DOHH2 (cell line): ENCODE results near the gene CACNA2D3.

ENCODE experiments used
- H3F3A ChIP-seq: fragments of 200-600 bp; sonication (generic), shearing (Covaris generic); 2 replicates; pipeline ENCODE4 v1.6.0; 2016; ENCODE audit warnings: antibody characterized with exemption, mild to moderate bottlenecking; ENCODE audit not compliant: control insufficient read depth, insufficient read depth
- H3K27ac ChIP-seq: fragments of 200-600 bp; sonication (generic); 2 replicates; pipeline ENCODE4 v1.5.1; 2014; ENCODE audit warnings: low read depth, mild to moderate bottlenecking, low read length, moderate library complexity
- H3K27me3 ChIP-seq: fragments of 200-600 bp; sonication (generic); 2 replicates; pipeline ENCODE4 v1.6.1; 2014; ENCODE audit warnings: mild to moderate bottlenecking, low read length, mixed read lengths; ENCODE audit not compliant: control insufficient read depth
- H3K36me3 ChIP-seq: fragments of 200-600 bp; sonication (generic); 2 replicates; pipeline ENCODE4 v1.6.1; 2014; ENCODE audit warnings: mild to moderate bottlenecking, low read length, moderate library complexity, mixed read lengths; ENCODE audit not compliant: control insufficient read depth
- H3K4me1 ChIP-seq: fragments of 200-600 bp; sonication (generic); 2 replicates; pipeline ENCODE4 v1.6.1; 2014; ENCODE audit warnings: mild to moderate bottlenecking, low read length, mixed read lengths; ENCODE audit not compliant: control insufficient read depth
- H3K4me2 ChIP-seq: fragments of 200-600 bp; sonication (generic); 2 replicates; pipeline ENCODE4 v1.6.0; 2014; ENCODE audit warnings: mild to moderate bottlenecking, low read length, moderate library complexity
- H3K4me3 ChIP-seq: fragments of 200-600 bp; sonication (generic); 2 replicates; pipeline ENCODE4 v1.5.1; 2014; ENCODE audit warnings: mild to moderate bottlenecking, low read length, mixed read lengths
- H3K79me2 ChIP-seq: fragments of 200-600 bp; sonication (generic); 2 replicates; pipeline ENCODE4 v1.6.1; 2014; ENCODE audit warnings: mild to moderate bottlenecking, low read length, mixed read lengths; ENCODE audit not compliant: control insufficient read depth
- H3K9me2 ChIP-seq: fragments of 200-600 bp; sonication (generic); replicated peaks from 2 replicates; pipeline ENCODE4 v1.6.1; 2014; ENCODE audit warnings: mild to moderate bottlenecking, low read length, mixed read lengths; ENCODE audit not compliant: control insufficient read depth
- H3K9me3 ChIP-seq: fragments of 200-600 bp; sonication (generic); 2 replicates; pipeline ENCODE4 v1.6.1; 2014; ENCODE audit warnings: antibody characterized with exemption, low read length, mixed read lengths; ENCODE audit not compliant: control insufficient read depth, insufficient read depth
- H4K20me1 ChIP-seq: fragments of 200-600 bp; sonication (generic); 2 replicates; pipeline ENCODE4 v1.6.0; 2014; ENCODE audit warnings: low read depth, mild to moderate bottlenecking, antibody characterized with exemption, low read length, moderate library complexity; ENCODE audit not compliant: control insufficient read depth, insufficient read depth
- EZH2phosphoT487 ChIP-seq: fragments of 200-600 bp; sonication (generic); IDR thresholded peaks from 2 replicates; pipeline ENCODE4 v1.6.1; 2017; ENCODE audit warnings: borderline replicate concordance, mild to moderate bottlenecking, antibody characterized with exemption, low read length, moderate library complexity, mixed read lengths
- TF ChIP-seq, protein P1 (sequence below): fragments of 200-600 bp; sonication (generic); IDR thresholded peaks from one replicate; pipeline ENCODE4 v1.5.1; 2014; ENCODE audit warnings: antibody characterized with exemption, mild to moderate bottlenecking, low read depth, low read length; ENCODE audit not compliant: poor library complexity, severe bottlenecking

The CACNA2D3 gene

GRCh38 chr3:54889731-54890130 lies 767.4 kb downstream of the CACNA2D3 start:
- Histone ChIP-seq H3K4me1 (no peaks in the 10 kb centered on the region), H3K4me2 (no peak overlapping the region), H3K4me3 (no peak overlapping the region), H3K36me3 (no peaks in the 10 kb centered on the region), H3K27ac (no peak overlapping the region), H3K9me3 (no peaks in the 10 kb centered on the region), H3K79me2 (no peaks in the 10 kb centered on the region), H3K27me3 (no peaks in the 10 kb centered on the region), H3K9me2 (no peaks in the 10 kb centered on the region), H3F3A (no peaks in the 10 kb centered on the region), H4K20me1 (no peaks in the 10 kb centered on the region)
- TF ChIP-seq, protein P1, sequence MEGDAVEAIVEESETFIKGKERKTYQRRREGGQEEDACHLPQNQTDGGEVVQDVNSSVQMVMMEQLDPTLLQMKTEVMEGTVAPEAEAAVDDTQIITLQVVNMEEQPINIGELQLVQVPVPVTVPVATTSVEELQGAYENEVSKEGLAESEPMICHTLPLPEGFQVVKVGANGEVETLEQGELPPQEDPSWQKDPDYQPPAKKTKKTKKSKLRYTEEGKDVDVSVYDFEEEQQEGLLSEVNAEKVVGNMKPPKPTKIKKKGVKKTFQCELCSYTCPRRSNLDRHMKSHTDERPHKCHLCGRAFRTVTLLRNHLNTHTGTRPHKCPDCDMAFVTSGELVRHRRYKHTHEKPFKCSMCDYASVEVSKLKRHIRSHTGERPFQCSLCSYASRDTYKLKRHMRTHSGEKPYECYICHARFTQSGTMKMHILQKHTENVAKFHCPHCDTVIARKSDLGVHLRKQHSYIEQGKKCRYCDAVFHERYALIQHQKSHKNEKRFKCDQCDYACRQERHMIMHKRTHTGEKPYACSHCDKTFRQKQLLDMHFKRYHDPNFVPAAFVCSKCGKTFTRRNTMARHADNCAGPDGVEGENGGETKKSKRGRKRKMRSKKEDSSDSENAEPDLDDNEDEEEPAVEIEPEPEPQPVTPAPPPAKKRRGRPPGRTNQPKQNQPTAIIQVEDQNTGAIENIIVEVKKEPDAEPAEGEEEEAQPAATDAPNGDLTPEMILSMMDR = no peak
- no peak for TF ChIP-seq EZH2phosphoT487

GRCh38 chr3:54891540-54891897 lies 769.2 kb downstream of the CACNA2D3 start:
- Histone ChIP-seq H3K4me1 (no peaks in the 10 kb centered on the region), H3K27me3 (no peaks in the 10 kb centered on the region), H3K4me2 (no peak overlapping the region), H3K4me3 (no peak overlapping the region), H4K20me1 (no peaks in the 10 kb centered on the region), H3K36me3 (no peaks in the 10 kb centered on the region), H3K9me3 (no peaks in the 10 kb centered on the region), H3K9me2 (no peaks in the 10 kb centered on the region), H3K79me2 (no peaks in the 10 kb centered on the region), H3K27ac (no peak overlapping the region), H3F3A (no peaks in the 10 kb centered on the region)
- TF ChIP-seq, protein P1 = no peak
- TF ChIP-seq EZH2phosphoT487 = no peak

DNA sequence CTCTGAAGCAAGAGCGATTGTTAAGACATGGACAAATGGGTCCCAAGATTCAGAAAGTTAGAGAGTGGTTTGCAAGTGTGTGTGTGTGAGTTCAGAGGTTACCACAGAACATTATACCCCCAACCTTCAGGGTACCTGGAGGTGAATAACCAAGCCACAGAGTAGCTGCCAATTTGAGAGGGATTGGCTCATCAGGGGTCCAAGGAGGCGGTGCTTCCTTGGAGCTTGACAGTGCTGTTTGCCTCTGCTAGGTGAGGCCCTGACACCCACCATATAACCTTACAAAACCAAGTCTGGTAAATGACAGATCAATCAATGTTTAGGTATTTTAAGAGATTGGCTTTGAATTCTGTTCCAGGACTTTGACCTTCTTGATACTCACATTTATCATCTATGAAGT lies 769.8 kb downstream of the CACNA2D3 start:
- Histone ChIP-seq H3K9me2 (no peaks in the 10 kb centered on the region), H3K4me3 (no peak overlapping the region), H3K27me3 (no peaks in the 10 kb centered on the region), H3K9me3 (no peaks in the 10 kb centered on the region), H3F3A (no peaks in the 10 kb centered on the region), H3K4me2 (no peak overlapping the region), H3K4me1 (no peaks in the 10 kb centered on the region), H4K20me1 (no peaks in the 10 kb centered on the region), H3K79me2 (no peaks in the 10 kb centered on the region), H3K27ac (no peak overlapping the region), H3K36me3 (no peaks in the 10 kb centered on the region)
- no peak for TF ChIP-seq EZH2phosphoT487
- TF ChIP-seq, protein P1 = no peak

DNA sequence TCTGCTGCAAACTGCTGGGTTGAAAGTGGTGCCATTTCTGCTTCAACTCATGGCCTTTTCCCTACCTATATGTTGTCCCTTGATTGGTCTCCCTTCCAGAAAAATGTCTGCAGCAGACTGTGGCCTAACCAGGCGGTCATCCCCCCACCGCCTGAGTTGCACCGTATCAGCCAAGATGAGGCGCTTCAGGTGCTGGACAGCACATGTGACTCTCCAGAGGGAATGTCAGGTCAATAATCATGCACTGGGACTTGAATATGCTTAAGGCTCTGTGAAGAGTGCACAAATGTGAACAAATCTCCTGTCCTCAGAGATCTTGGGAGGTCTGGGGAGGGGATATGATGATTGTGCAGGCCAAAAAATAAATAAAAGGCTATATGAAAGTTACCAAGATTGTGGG lies 773.3 kb downstream of the CACNA2D3 start:
- H3K4me1 ChIP-seq = no peaks in the 10 kb centered on the region
- H3K9me3 ChIP-seq = no peaks in the 10 kb centered on the region
- no peak overlapping the region for H3K4me2 ChIP-seq
- no peak overlapping the region for H3K4me3 ChIP-seq
- H3K27ac ChIP-seq = no peak overlapping the region
- no peaks in the 10 kb centered on the region for H3K79me2 ChIP-seq
- no peaks in the 10 kb centered on the region for H4K20me1 ChIP-seq
- H3K9me2 ChIP-seq = no peaks in the 10 kb centered on the region
- H3F3A ChIP-seq = no peaks in the 10 kb centered on the region
- no peaks in the 10 kb centered on the region for H3K27me3 ChIP-seq
- no peak for TF ChIP-seq EZH2phosphoT487
- TF ChIP-seq, protein P1 = no peak
- H3K36me3 ChIP-seq = no peaks in the 10 kb centered on the region
